Osteoblast (primary cell): ENCODE results near the gene OR1I1. TPM values are rescaled to one million over a fixed set of nuclear protein-coding genes. Genes with fewer than 3 reads are reported as not detected.

Experiments
- DNase-seq: peaks from one replicate; pipeline ENCODE4 v3.0.0; 2011; ENCODE audit warnings: low spot score, mixed read lengths; ENCODE audit not compliant: insufficient read length; ENCODE audit errors: missing footprints
- H2AFZ ChIP-seq: 2 replicates; pipeline ENCODE4 v1.6.0; 2011; ENCODE audit warnings: mild to moderate bottlenecking, low read length
- H3K27ac ChIP-seq: 2 replicates; pipeline ENCODE4 v1.5.1; 2011; ENCODE audit warnings: mild to moderate bottlenecking, low read depth, low read length, moderate library complexity
- H3K27me3 ChIP-seq: 2 replicates; pipeline ENCODE4 v1.6.0; 2012; ENCODE audit warnings: mild to moderate bottlenecking, control low read depth, inconsistent platforms, low read length, moderate library complexity; ENCODE audit not compliant: insufficient read depth
- H3K36me3 ChIP-seq: 2 replicates; pipeline ENCODE4 v1.5.1; 2011; ENCODE audit warnings: mild to moderate bottlenecking, low read length, control low read depth, moderate library complexity; ENCODE audit not compliant: insufficient read depth
- H3K4me1 ChIP-seq: 2 replicates; pipeline ENCODE4 v1.5.1; 2011; ENCODE audit warnings: mild to moderate bottlenecking, low read length, control low read depth, moderate library complexity; ENCODE audit not compliant: insufficient read depth
- H3K4me2 ChIP-seq: 2 replicates; pipeline ENCODE4 v1.6.0; 2011; ENCODE audit warnings: mild to moderate bottlenecking, low read length; ENCODE audit not compliant: insufficient read depth
- H3K4me3 ChIP-seq: fragments of 200-600 bp; sonication (generic); 3 replicates; pipeline ENCODE4 v1.5.1; 2012; ENCODE audit warnings: mild to moderate bottlenecking, low read length, inconsistent platforms; ENCODE audit not compliant: insufficient read depth
- H3K79me2 ChIP-seq: 2 replicates; pipeline ENCODE4 v1.6.0; 2012; ENCODE audit warnings: mild to moderate bottlenecking, low read length, control low read depth, inconsistent platforms; ENCODE audit not compliant: insufficient read depth
- H3K9me3 ChIP-seq: 2 replicates; pipeline ENCODE4 v1.5.1; 2011; ENCODE audit warnings: low read depth, low read length, control low read depth
- H4K20me1 ChIP-seq: 2 replicates; pipeline ENCODE4 v1.6.0; 2012; ENCODE audit warnings: mild to moderate bottlenecking, low read length, control low read depth; ENCODE audit not compliant: insufficient read depth
- CTCF ChIP-seq: IDR thresholded peaks from 2 replicates; pipeline ENCODE4 v1.5.1; 2011; ENCODE audit warnings: mild to moderate bottlenecking, low read depth, low read length, moderate library complexity; ENCODE audit errors: extremely low read depth
- total RNA-seq: library from RNA; depleted of rRNA; stranded (reverse); fragments of >200 nt; gene quantifications from 2 replicates; pipeline ENCODE4 v1.2.3, GENCODE V29; 2012

The OR1I1 gene
- total RNA-seq, 1 donor, result not detected

- peaks cover 24% of the 10 kb centered on the region for H3K36me3 ChIP-seq
- peak; percentile 98 for DNase-seq
- H4K20me1 ChIP-seq, result peaks cover 11% of the 10 kb centered on the region
- peak within 1 kb of the TSS; percentile 97 for H2AFZ ChIP-seq
- TF ChIP-seq CTCF, result no peak
- peak within 1 kb of the TSS; percentile 56 for H3K27ac ChIP-seq
- H3K4me1 ChIP-seq, result peaks cover 11% of the 10 kb centered on the region
- no peaks in the 10 kb centered on the region for H3K27me3 ChIP-seq
- peaks cover 34% of the 10 kb centered on the region for H3K79me2 ChIP-seq
- peak within 1 kb of the TSS; percentile 87 for H3K4me3 ChIP-seq
- H3K9me3 ChIP-seq, result peaks cover 8% of the 10 kb centered on the region
- H3K4me2 ChIP-seq, result peak within 1 kb of the TSS; percentile 94
Measured at GRCh38 chr19:15107061-15108010, 25.3 kb downstream of the OR1I1 start, which contains the start of gene SYDE1. Gene SYDE1, plus strand, starts transcription at chr19:15107401. Its CDS starts 33 bp downstream, at chr19:15107434.

- Histone ChIP-seq H4K20me1 (peaks cover 11% of the 10 kb centered on the region), H3K9me3 (peaks cover 8% of the 10 kb centered on the region), H3K27ac (peak overlapping the region; percentile 51), H3K79me2 (peaks cover 34% of the 10 kb centered on the region), H3K36me3 (peaks cover 33% of the 10 kb centered on the region), H3K4me3 (peak overlapping the region; percentile 87), H3K27me3 (no peaks in the 10 kb centered on the region), H3K4me1 (peaks cover 11% of the 10 kb centered on the region), H3K4me2 (peak overlapping the region; percentile 90), H2AFZ (peak overlapping the region; percentile 51)
- no peak for TF ChIP-seq CTCF
- peak; percentile 94 for DNase-seq
Measured at GRCh38 chr19:15108145-15108844, 26.3 kb downstream of the OR1I1 start.

GRCh38 chr19:15108845-15109767 lies 27.1 kb downstream of the OR1I1 start:
- H2AFZ ChIP-seq, result no peak overlapping the region
- no peaks in the 10 kb centered on the region for H3K27me3 ChIP-seq
- peaks cover 7% of the 10 kb centered on the region for H3K9me3 ChIP-seq
- H3K79me2 ChIP-seq, result peaks cover 34% of the 10 kb centered on the region
- peak; percentile 85 for DNase-seq
- peaks cover 16% of the 10 kb centered on the region for H3K4me1 ChIP-seq
- no peak overlapping the region for H3K27ac ChIP-seq
- peak overlapping the region; percentile 90 for H3K4me2 ChIP-seq
- H3K36me3 ChIP-seq, result peaks cover 41% of the 10 kb centered on the region
- TF ChIP-seq CTCF, result no peak
- H3K4me3 ChIP-seq, result peak overlapping the region; percentile 87
- peaks cover 11% of the 10 kb centered on the region for H4K20me1 ChIP-seq
